ENCODE results near the gene CSTPP1.

DNA sequence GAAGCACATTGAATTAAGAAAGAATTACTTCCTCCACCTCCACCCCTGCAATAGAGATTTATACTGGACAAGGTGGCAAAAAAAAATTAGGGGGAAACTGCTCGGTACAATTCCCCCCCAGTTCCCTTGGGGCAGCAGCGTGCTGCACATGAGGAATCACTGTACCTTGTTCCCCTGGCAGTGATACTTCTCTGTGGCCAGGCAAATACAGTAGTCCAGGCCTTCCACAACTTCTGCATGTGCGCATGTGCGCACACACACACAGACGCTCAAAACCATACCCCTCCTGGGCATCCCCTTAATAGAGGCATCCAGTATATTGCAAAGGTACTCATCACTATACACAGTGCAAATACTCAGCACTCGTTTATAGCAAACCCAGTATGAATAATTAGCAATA lies 171.2 kb downstream of the CSTPP1 start:
- TF ChIP-seq, protein P1, sequence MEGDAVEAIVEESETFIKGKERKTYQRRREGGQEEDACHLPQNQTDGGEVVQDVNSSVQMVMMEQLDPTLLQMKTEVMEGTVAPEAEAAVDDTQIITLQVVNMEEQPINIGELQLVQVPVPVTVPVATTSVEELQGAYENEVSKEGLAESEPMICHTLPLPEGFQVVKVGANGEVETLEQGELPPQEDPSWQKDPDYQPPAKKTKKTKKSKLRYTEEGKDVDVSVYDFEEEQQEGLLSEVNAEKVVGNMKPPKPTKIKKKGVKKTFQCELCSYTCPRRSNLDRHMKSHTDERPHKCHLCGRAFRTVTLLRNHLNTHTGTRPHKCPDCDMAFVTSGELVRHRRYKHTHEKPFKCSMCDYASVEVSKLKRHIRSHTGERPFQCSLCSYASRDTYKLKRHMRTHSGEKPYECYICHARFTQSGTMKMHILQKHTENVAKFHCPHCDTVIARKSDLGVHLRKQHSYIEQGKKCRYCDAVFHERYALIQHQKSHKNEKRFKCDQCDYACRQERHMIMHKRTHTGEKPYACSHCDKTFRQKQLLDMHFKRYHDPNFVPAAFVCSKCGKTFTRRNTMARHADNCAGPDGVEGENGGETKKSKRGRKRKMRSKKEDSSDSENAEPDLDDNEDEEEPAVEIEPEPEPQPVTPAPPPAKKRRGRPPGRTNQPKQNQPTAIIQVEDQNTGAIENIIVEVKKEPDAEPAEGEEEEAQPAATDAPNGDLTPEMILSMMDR (IDR thresholded peaks at IDR 0.05; ENCODE audit: insufficient read depth, low read length, poor library complexity, severe bottlenecking), result no peak
- no peak for TF ChIP-seq EZH2phosphoT487 (conservative IDR thresholded peaks at IDR 0.05; ENCODE audit: low read length)
